ENCODE results near the gene KRT24.

DNA sequence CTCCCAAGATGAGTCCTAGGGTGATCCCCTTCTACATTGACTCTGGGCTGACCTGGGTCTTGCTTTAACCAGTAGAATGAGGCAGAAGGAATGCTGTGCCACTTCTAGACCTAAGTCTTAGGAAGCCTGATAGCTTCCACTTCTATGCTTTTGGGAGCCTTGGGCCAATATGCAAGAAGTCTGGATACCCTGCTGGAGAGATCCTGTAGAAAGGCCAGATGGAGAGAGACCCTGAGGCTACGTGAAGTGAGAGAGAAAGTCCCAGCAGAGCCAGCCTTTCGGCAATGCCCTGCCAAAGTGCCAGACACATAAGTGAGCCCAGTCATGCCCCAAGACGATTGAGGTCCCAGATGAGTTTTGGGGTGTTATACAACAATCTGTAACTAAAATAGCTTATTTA, 40.3 kb downstream of the KRT24 start:
- TF ChIP-seq EP300 (IDR thresholded peaks at IDR 0.05): no peak
- TF ChIP-seq, protein P1, sequence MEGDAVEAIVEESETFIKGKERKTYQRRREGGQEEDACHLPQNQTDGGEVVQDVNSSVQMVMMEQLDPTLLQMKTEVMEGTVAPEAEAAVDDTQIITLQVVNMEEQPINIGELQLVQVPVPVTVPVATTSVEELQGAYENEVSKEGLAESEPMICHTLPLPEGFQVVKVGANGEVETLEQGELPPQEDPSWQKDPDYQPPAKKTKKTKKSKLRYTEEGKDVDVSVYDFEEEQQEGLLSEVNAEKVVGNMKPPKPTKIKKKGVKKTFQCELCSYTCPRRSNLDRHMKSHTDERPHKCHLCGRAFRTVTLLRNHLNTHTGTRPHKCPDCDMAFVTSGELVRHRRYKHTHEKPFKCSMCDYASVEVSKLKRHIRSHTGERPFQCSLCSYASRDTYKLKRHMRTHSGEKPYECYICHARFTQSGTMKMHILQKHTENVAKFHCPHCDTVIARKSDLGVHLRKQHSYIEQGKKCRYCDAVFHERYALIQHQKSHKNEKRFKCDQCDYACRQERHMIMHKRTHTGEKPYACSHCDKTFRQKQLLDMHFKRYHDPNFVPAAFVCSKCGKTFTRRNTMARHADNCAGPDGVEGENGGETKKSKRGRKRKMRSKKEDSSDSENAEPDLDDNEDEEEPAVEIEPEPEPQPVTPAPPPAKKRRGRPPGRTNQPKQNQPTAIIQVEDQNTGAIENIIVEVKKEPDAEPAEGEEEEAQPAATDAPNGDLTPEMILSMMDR (IDR thresholded peaks at IDR 0.05): no peak
